Activated CD8-positive, alpha-beta memory T cell treated with anti-CD3 and anti-CD28 coated beads for 36 hours (primary cell): Measurements from ENCODE around the gene RRN3. TPM values are rescaled to one million over a fixed set of nuclear protein-coding genes. Genes with fewer than 3 reads are reported as not detected.
"Not testable (repeated sequence)": the region's sequence is repeated elsewhere in the genome, so short reads cannot be mapped to it uniquely, and the experiment has no call there.

ENCODE experiments used
- CTCF ChIA-PET: fragments of 350-600 bp; sonication (Branson Sonifier 250); formaldehyde crosslinking; loops from one replicate; lab custom pipeline; 2021; ENCODE audit warnings: antibody characterized with exemption; lab: Charles Lee
- POLR2A ChIA-PET: fragments of 350-600 bp; sonication (Branson Sonifier 250); formaldehyde crosslinking; loops from one replicate; lab custom pipeline; 2021; ENCODE audit warnings: antibody characterized with exemption; lab: Charles Lee
- total RNA-seq, 2 experiments: library from RNA; stranded (reverse); gene quantifications; one replicate each; pipeline ENCODE4 v1.2.3, GENCODE V29; 2021

The RRN3 gene
- total RNA-seq, 2 experiments from 2014 or later: 50.7 to 55.2 TPM

- CTCF ChIA-PET: no interaction called here
- POLR2A ChIA-PET: no interaction called here
These were observed 39.5 kb downstream of the RRN3 start for GRCh38 chr16:15054357-15055140.

GRCh38 chr16:15053904-15054303 is 40.2 kb downstream of the RRN3 start:
- POLR2A ChIA-PET: interaction anchor here (1.0 kb wide), 1 partner anchor 40 kb away, joined by 3 read pairs; the partner anchor contains the start of gene RRN3

GRCh38 chr16:15052747-15053476 is 41.2 kb downstream of the RRN3 start:
- CTCF ChIA-PET: no interaction called here
- POLR2A ChIA-PET: interaction anchor here (1.0 kb wide), 1 partner anchor 41 kb away, joined by 3 read pairs; the partner anchor contains the start of gene RRN3

More at GRCh38 chr16:15053904-15054303, 40.2 kb downstream of the RRN3 start:
- CTCF ChIA-PET: no interaction called here

GRCh38 chr16:15051387-15051951 is 42.6 kb downstream of the RRN3 start:
- CTCF ChIA-PET: interaction anchor here (1.8 kb wide), 1 partner anchor 15 kb away, joined by 5 read pairs; no protein-coding TSS in a partner anchor
- POLR2A ChIA-PET: no interaction called here

GRCh38 chr16:15050440-15050839 is 43.6 kb downstream of the RRN3 start:
- ChIA-PET POLR2A (interaction anchor here (0.6 kb wide), 1 partner anchor 46 kb away, joined by 4 read pairs; no protein-coding TSS in a partner anchor), CTCF (interaction anchor here (1.8 kb wide), 1 partner anchor 14 kb away, joined by 5 read pairs; no protein-coding TSS in a partner anchor)

- POLR2A ChIA-PET: interaction anchor here (0.6 kb wide), 1 partner anchor 45 kb away, joined by 4 read pairs; no protein-coding TSS in a partner anchor
These were observed 44.4 kb downstream of the RRN3 start for GRCh38 chr16:15049581-15050180.

GRCh38 chr16:15046692-15047376 is 47.2 kb downstream of the RRN3 start:
- CTCF ChIA-PET: no interaction called here
- POLR2A ChIA-PET: interaction anchor here (0.6 kb wide), 1 partner anchor 11 kb away, joined by 7 read pairs; no protein-coding TSS in a partner anchor

More at GRCh38 chr16:15049581-15050180, 44.4 kb downstream of the RRN3 start:
- CTCF ChIA-PET: interaction anchor here (1.8 kb wide), 1 partner anchor 13 kb away, joined by 5 read pairs; no protein-coding TSS in a partner anchor

GRCh38 chr16:15045270-15045669 is 48.8 kb downstream of the RRN3 start:
- CTCF ChIA-PET: interaction anchor here (0.7 kb wide), 1 partner anchor 17 kb away, joined by 3 read pairs; no protein-coding TSS in a partner anchor
- POLR2A ChIA-PET: not testable (repeated sequence)

GRCh38 chr16:15044286-15044685 is 49.8 kb downstream of the RRN3 start:
- ChIA-PET CTCF (interaction anchor here (0.6 kb wide), 1 partner anchor 30 kb away, joined by 3 read pairs; no protein-coding TSS in a partner anchor), POLR2A (no interaction called here)

GRCh38 chr16:15043344-15043743 is 50.7 kb downstream of the RRN3 start:
- ChIA-PET POLR2A (no interaction called here), CTCF (no interaction called here)

- POLR2A ChIA-PET: interaction anchor here (0.6 kb wide), 1 partner anchor 398 kb away, joined by 3 read pairs; no protein-coding TSS in a partner anchor
- CTCF ChIA-PET: no interaction called here
These were observed 52.6 kb downstream of the RRN3 start for GRCh38 chr16:15041271-15042004.

GRCh38 chr16:15038689-15039088 is 55.4 kb downstream of the RRN3 start:
- POLR2A ChIA-PET: interaction anchor here (0.6 kb wide), 1 partner anchor 101 kb away, joined by 4 read pairs; no protein-coding TSS in a partner anchor
- CTCF ChIA-PET: no interaction called here

- CTCF ChIA-PET: interaction anchor here (1.0 to 1.8 kb wide), 2 partner anchors 13 kb away, joined by 3 to 5 read pairs; no protein-coding TSS in a partner anchor
These were observed 56.3 kb downstream of the RRN3 start for GRCh38 chr16:15037745-15038144.

GRCh38 chr16:15037003-15037402 is 57.1 kb downstream of the RRN3 start:
- POLR2A ChIA-PET: no interaction called here
- CTCF ChIA-PET: interaction anchor here (1.8 kb wide), 1 partner anchor 14 kb away, joined by 5 read pairs; no protein-coding TSS in a partner anchor

More at GRCh38 chr16:15037745-15038144, 56.3 kb downstream of the RRN3 start:
- POLR2A ChIA-PET: no interaction called here

- ChIA-PET POLR2A (no interaction called here), CTCF (no interaction called here)
These were observed 58.8 kb downstream of the RRN3 start for GRCh38 chr16:15035163-15035729.

- ChIA-PET CTCF (no interaction called here), POLR2A (no interaction called here)
These were observed 59.6 kb downstream of the RRN3 start for GRCh38 chr16:15034266-15035162.
